PC-3 (cell line): Measurements from ENCODE around the gene RBM12.

Experiments
- EZH2 ChIP-seq: fragments of 300-600 bp; sonication (generic); IDR thresholded peaks from one replicate; pipeline ENCODE4 v1.6.1; 2017; ENCODE audit warnings: antibody characterized with exemption, mild to moderate bottlenecking, low read length; ENCODE audit not compliant: unreplicated experiment
- TF ChIP-seq, protein P1 (sequence below): fragments of 300-600 bp; sonication (generic); conservative IDR thresholded peaks from 2 replicates; pipeline ENCODE4 v1.5.1; 2017; ENCODE audit warnings: antibody characterized with exemption, low read depth, mild to moderate bottlenecking, low read length

DNA sequence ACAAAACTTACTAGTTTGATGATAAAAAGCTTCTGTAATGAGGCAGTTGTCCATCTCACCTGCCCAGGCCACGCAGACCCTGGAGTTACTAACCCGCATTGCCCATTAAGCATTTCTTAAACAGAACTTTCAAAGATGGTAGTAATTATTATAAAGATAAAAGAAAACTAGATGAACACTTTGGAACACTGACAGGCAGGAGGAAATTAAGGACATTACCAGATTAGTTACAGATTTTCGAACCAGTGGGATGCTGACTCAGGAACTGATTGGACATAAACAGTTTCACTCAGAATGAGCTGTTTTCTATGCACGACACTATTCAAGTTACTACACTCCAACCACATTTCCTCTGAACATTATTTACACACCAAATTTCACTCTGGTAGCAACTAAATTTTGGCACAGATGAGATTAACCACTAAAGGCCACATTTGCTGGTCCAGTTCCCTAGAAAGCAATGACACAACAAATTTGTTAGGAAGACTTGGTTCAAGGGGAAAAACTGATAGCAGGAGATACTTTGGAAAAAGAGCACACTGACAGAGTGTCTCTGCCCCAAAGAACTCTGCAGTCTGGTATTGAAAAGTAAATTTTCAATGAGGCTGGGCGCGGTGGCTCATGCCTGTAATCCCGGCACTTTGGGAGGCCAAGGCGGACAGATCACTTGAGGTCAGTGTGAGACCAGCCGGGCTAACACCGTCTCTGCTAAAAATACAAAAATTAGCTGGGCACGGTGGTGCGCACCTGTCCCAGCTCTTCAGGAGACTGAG is 37.5 kb upstream of the RBM12 start:
- TF ChIP-seq, protein P1, sequence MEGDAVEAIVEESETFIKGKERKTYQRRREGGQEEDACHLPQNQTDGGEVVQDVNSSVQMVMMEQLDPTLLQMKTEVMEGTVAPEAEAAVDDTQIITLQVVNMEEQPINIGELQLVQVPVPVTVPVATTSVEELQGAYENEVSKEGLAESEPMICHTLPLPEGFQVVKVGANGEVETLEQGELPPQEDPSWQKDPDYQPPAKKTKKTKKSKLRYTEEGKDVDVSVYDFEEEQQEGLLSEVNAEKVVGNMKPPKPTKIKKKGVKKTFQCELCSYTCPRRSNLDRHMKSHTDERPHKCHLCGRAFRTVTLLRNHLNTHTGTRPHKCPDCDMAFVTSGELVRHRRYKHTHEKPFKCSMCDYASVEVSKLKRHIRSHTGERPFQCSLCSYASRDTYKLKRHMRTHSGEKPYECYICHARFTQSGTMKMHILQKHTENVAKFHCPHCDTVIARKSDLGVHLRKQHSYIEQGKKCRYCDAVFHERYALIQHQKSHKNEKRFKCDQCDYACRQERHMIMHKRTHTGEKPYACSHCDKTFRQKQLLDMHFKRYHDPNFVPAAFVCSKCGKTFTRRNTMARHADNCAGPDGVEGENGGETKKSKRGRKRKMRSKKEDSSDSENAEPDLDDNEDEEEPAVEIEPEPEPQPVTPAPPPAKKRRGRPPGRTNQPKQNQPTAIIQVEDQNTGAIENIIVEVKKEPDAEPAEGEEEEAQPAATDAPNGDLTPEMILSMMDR = no peak
- no peak for TF ChIP-seq EZH2
